Measurements from ENCODE around the gene LRPAP1. TPM values are rescaled to one million over a fixed set of nuclear protein-coding genes. Genes with fewer than 3 reads are reported as not detected.

The LRPAP1 gene
- total and polyA plus RNA-seq, 10 of the 15 experiments (the other 5 are each of a cell fraction or from before 2014, with no cell fraction given): 1.0 to 100 (median 51.1) TPM

DNA sequence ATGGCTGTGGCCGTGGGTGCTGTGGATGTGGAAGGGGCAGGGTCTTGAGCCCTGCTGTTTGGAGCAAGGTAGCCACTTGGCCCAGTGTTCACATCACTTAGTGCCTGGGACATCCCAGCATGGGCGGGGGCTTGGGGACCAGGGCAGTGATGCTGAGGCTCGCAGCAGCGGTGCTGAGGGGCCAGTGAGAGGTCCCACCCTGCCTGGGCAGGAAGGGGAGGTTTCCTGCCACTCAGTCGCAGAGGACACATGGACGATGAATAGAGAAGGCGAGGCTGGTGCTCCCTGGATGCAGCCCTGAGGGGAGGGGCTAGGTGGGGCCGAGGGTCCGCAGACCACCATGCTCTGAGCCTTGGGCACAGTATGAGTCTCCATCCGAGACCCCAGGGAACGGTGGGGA lies 43.4 kb downstream of the LRPAP1 start:
- 4% methylated on average over 8 of the region's 11 CpGs for WGBS (ENCODE audit: insufficient coverage, insufficient replicate concordance, low lambda C conversion rate, missing lambda C conversion rate)
- TF ChIP-seq HDAC2 (IDR thresholded peaks at IDR 0.05): no peak
- TF ChIP-seq, protein P1, sequence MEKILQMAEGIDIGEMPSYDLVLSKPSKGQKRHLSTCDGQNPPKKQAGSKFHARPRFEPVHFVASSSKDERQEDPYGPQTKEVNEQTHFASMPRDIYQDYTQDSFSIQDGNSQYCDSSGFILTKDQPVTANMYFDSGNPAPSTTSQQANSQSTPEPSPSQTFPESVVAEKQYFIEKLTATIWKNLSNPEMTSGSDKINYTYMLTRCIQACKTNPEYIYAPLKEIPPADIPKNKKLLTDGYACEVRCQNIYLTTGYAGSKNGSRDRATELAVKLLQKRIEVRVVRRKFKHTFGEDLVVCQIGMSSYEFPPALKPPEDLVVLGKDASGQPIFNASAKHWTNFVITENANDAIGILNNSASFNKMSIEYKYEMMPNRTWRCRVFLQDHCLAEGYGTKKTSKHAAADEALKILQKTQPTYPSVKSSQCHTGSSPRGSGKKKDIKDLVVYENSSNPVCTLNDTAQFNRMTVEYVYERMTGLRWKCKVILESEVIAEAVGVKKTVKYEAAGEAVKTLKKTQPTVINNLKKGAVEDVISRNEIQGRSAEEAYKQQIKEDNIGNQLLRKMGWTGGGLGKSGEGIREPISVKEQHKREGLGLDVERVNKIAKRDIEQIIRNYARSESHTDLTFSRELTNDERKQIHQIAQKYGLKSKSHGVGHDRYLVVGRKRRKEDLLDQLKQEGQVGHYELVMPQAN (conservative IDR thresholded peaks at IDR 0.05): no peak
- TF ChIP-seq, protein P2, sequence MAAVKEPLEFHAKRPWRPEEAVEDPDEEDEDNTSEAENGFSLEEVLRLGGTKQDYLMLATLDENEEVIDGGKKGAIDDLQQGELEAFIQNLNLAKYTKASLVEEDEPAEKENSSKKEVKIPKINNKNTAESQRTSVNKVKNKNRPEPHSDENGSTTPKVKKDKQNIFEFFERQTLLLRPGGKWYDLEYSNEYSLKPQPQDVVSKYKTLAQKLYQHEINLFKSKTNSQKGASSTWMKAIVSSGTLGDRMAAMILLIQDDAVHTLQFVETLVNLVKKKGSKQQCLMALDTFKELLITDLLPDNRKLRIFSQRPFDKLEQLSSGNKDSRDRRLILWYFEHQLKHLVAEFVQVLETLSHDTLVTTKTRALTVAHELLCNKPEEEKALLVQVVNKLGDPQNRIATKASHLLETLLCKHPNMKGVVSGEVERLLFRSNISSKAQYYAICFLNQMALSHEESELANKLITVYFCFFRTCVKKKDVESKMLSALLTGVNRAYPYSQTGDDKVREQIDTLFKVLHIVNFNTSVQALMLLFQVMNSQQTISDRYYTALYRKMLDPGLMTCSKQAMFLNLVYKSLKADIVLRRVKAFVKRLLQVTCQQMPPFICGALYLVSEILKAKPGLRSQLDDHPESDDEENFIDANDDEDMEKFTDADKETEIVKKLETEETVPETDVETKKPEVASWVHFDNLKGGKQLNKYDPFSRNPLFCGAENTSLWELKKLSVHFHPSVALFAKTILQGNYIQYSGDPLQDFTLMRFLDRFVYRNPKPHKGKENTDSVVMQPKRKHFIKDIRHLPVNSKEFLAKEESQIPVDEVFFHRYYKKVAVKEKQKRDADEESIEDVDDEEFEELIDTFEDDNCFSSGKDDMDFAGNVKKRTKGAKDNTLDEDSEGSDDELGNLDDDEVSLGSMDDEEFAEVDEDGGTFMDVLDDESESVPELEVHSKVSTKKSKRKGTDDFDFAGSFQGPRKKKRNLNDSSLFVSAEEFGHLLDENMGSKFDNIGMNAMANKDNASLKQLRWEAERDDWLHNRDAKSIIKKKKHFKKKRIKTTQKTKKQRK (IDR thresholded peaks at IDR 0.05; ENCODE audit: low read depth, low read length): no peak
- TF ChIP-seq, protein P3, sequence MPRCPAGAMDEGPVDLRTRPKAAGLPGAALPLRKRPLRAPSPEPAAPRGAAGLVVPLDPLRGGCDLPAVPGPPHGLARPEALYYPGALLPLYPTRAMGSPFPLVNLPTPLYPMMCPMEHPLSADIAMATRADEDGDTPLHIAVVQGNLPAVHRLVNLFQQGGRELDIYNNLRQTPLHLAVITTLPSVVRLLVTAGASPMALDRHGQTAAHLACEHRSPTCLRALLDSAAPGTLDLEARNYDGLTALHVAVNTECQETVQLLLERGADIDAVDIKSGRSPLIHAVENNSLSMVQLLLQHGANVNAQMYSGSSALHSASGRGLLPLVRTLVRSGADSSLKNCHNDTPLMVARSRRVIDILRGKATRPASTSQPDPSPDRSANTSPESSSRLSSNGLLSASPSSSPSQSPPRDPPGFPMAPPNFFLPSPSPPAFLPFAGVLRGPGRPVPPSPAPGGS (IDR thresholded peaks at IDR 0.05; ENCODE audit: borderline replicate concordance, insufficient read depth, low read depth, low read length, poor library complexity, severe bottlenecking): no peak
- TF ChIP-seq MTA2 (IDR thresholded peaks at IDR 0.05; ENCODE audit: low read depth): no peak
- TF ChIP-seq TARDBP (IDR thresholded peaks at IDR 0.05; ENCODE audit: borderline replicate concordance): no peak
- TF ChIP-seq SMC3 (IDR thresholded peaks at IDR 0.05; ENCODE audit: borderline replicate concordance, low read length): no peak
- TF ChIP-seq SP1 (IDR thresholded peaks at IDR 0.05; ENCODE audit: low read depth, low read length): no peak
- no peak for TF ChIP-seq TCF7 (IDR thresholded peaks at IDR 0.05; ENCODE audit: borderline replicate concordance)
- SMC1A ChIA-PET (ENCODE audit: uncharacterized antibody, unreplicated experiment): no interaction called here
- no peak for FAIRE-seq
- RAD21 ChIA-PET (ENCODE audit: unreplicated experiment): no interaction called here
- intact Hi-C loops (cut with micrococcal nuclease; ENCODE audit: unreplicated experiment): no loop called here
- no TSS peak for BruUV-seq (replicated peaks)
- H3K4me1 ChIP-seq (ENCODE audit: control insufficient read depth, insufficient read depth, low read length): no peaks in the 10 kb centered on the region; the same call in 1 of the 2 replicates
- DNase-seq (ENCODE audit: low read depth, low spot score): no peak
- no peak overlapping the region for H3K27ac ChIP-seq (ENCODE audit: control insufficient read depth, insufficient read depth)
- no peaks in the 10 kb centered on the region for H3K9me3 ChIP-seq (replicated peaks; ENCODE audit: control insufficient read depth, insufficient read depth, low read length)
- H3K36me3 ChIP-seq (ENCODE audit: control insufficient read depth in 2 of 2, insufficient read depth in 2 of 2, low read length in 1 of 2): no peaks in the 10 kb centered on the region
- in situ Hi-C loops (cut with MboI): no loop called here
- no peak overlapping the region for H3K4me2 ChIP-seq (ENCODE audit: control insufficient read depth, insufficient read depth)
- no peaks in the 10 kb centered on the region for H3K79me2 ChIP-seq (ENCODE audit: control insufficient read depth, insufficient read depth, low read length)
- peaks cover 2 to 6% of the 10 kb centered on the region in 2 experiments; a peak in 3 of 4 replicates for H3K27me3 ChIP-seq (replicated peaks in 1 of 2; ENCODE audit: control insufficient read depth in 2 of 2, insufficient read depth in 2 of 2, low read length in 1 of 2)
- no peak for ATAC-seq
- H3K4me3 ChIP-seq: no peak overlapping the region
- CTCF ChIA-PET: no interaction called here
- no peak overlapping the region for H2AFZ ChIP-seq (ENCODE audit: control insufficient read depth, low read depth, low read length)
- POLR2A ChIA-PET: no interaction called here
- no peak overlapping the region for H3K9ac ChIP-seq (ENCODE audit: control insufficient read depth, insufficient read depth, low read length)
- H4K20me1 ChIP-seq (ENCODE audit: control insufficient read depth, insufficient read depth): no peaks in the 10 kb centered on the region

Measured in GM12878 (cell line).